ENCODE data around the gene PPIC. TPM values are rescaled to one million over a fixed set of nuclear protein-coding genes. Genes with fewer than 3 reads are reported as not detected.

The PPIC gene
- total RNA-seq, 2 donors from 2014 or later: 11.5 to 20.9 TPM

- DNase-seq (ENCODE audit: low spot score): no peak
- Histone ChIP-seq H3K4me3 (no peak overlapping the region), H3K9me3 (no peaks in the 10 kb centered on the region), H3K27me3 (replicated peaks; ENCODE audit: insufficient read depth) (no peaks in the 10 kb centered on the region), H3K4me1 (replicated peaks) (no peaks in the 10 kb centered on the region), H3K27ac (no peak overlapping the region), H3K36me3 (no peaks in the 10 kb centered on the region)
- intact Hi-C loops (cut with DNase I): no loop called here
- 93% methylated on average over 1 of the region's 1 CpG for WGBS
- no peak for TF ChIP-seq POLR2A (IDR thresholded peaks at IDR 0.05)
- TF ChIP-seq POLR2AphosphoS5 (IDR thresholded peaks at IDR 0.05): no peak
- TF ChIP-seq, protein P1, sequence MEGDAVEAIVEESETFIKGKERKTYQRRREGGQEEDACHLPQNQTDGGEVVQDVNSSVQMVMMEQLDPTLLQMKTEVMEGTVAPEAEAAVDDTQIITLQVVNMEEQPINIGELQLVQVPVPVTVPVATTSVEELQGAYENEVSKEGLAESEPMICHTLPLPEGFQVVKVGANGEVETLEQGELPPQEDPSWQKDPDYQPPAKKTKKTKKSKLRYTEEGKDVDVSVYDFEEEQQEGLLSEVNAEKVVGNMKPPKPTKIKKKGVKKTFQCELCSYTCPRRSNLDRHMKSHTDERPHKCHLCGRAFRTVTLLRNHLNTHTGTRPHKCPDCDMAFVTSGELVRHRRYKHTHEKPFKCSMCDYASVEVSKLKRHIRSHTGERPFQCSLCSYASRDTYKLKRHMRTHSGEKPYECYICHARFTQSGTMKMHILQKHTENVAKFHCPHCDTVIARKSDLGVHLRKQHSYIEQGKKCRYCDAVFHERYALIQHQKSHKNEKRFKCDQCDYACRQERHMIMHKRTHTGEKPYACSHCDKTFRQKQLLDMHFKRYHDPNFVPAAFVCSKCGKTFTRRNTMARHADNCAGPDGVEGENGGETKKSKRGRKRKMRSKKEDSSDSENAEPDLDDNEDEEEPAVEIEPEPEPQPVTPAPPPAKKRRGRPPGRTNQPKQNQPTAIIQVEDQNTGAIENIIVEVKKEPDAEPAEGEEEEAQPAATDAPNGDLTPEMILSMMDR (IDR thresholded peaks at IDR 0.05): no peak
These were observed 35.8 kb downstream of the PPIC start for GRCh38 chr5:123000731-123001130.

DNA sequence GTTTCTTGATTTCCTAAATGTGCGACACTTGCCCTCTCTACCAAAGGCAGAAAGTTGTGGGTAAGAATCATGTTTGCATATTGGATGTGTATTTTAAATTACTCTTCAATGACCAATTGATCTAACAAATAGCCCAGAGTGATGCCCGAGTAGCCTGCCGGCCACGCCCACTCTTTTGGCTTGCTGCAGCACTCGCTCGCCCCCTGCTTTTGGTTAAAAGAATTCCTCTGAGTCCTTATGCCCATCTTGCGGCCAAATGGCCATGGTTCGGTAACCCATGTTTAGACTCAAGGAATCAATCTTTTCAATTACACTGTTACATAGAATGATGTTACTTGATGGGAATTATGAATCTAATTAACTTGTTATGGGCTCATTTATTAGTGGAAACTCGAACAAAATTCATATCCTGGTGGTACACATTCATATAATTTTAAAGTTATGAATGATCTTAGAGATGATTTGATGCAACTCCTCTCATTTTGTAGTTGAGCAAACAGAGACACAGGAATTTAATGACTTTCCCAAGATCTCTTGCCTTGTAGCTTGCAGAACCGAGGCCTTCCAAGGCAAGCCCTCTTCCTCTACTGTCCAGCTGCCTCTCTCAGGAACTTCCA, 36.5 kb downstream of the PPIC start:
- DNase-seq (ENCODE audit: low spot score): no peak
- intact Hi-C loops (cut with DNase I): no loop called here
- H3K36me3 ChIP-seq: no peaks in the 10 kb centered on the region
- H3K27me3 ChIP-seq (replicated peaks; ENCODE audit: insufficient read depth): no peaks in the 10 kb centered on the region
- H3K4me3 ChIP-seq: no peak overlapping the region
- WGBS: 70% methylated on average over 10 of the region's 10 CpGs
- no peak for TF ChIP-seq POLR2A (IDR thresholded peaks at IDR 0.05)
- H3K9me3 ChIP-seq: no peaks in the 10 kb centered on the region
- H3K27ac ChIP-seq: no peak overlapping the region
- no peaks in the 10 kb centered on the region for H3K4me1 ChIP-seq (replicated peaks)

DNA sequence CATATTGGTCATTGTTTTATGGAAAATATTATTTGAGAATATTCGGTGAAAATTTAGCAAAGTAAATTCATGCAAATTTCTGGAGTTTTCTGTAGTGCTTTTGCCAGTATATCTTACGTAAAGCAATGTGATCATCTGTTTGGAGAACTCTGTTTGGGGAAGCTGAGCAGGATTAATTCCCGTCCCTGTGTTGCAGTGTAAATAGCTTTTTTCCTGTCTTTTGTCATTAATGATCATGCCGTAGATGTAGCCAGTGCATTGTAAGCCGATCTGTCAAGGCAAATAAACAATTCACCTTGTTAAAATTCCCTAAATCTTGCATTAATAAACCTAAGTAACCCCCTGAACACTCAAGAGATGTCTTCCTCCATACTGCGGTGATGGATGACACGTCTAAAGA, 39.2 kb downstream of the PPIC start:
- TF ChIP-seq POLR2A (IDR thresholded peaks at IDR 0.05) (no peak), POLR2AphosphoS5 (IDR thresholded peaks at IDR 0.05) (no peak)
- TF ChIP-seq, protein P1 (IDR thresholded peaks at IDR 0.05): no peak
- H3K4me3 ChIP-seq: no peak overlapping the region
- no peaks in the 10 kb centered on the region for H3K36me3 ChIP-seq
- H3K27ac ChIP-seq: no peak overlapping the region
- intact Hi-C loops (cut with DNase I): no loop called here
- no peak for DNase-seq (ENCODE audit: low spot score)
- H3K27me3 ChIP-seq (replicated peaks; ENCODE audit: insufficient read depth): no peaks in the 10 kb centered on the region
- no peaks in the 10 kb centered on the region for H3K9me3 ChIP-seq
- no peaks in the 10 kb centered on the region for H3K4me1 ChIP-seq (replicated peaks)
- 50% methylated on average over 7 of the region's 7 CpGs for WGBS

DNA sequence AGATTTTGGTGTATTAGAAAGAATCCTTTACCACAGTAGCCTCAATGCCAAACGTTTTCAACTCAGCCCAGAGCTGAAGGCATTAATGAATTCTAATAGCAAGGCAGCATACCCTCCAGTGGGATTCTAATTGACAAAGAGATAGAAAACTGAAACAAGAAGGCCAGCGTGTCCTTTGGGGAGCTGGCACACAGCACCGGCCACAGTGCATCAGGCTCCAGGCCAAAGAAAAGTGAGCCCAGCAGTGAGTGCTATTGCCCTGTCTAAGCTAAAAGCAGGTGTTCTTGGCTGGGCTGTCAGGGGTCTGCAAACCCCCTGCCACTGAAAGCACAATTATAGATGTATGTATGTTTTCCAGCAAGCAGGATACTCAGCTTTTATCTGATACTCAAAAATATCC, 40.4 kb downstream of the PPIC start:
- Histone ChIP-seq H3K9me3 (no peaks in the 10 kb centered on the region), H3K36me3 (no peaks in the 10 kb centered on the region), H3K4me1 (replicated peaks) (no peaks in the 10 kb centered on the region), H3K4me3 (no peak overlapping the region), H3K27ac (no peak overlapping the region), H3K27me3 (replicated peaks; ENCODE audit: insufficient read depth) (no peaks in the 10 kb centered on the region)
- DNase-seq (ENCODE audit: low spot score): no peak
- intact Hi-C loops (cut with DNase I): no loop called here
- TF ChIP-seq, protein P1 (IDR thresholded peaks at IDR 0.05): no peak
- TF ChIP-seq POLR2AphosphoS5 (IDR thresholded peaks at IDR 0.05) (no peak), POLR2A (IDR thresholded peaks at IDR 0.05) (no peak)
- WGBS: 76% methylated on average over 3 of the region's 3 CpGs

GRCh38 chr5:122985954-122986721, 50.4 kb downstream of the PPIC start:
- no peaks in the 10 kb centered on the region for H3K36me3 ChIP-seq
- H3K27ac ChIP-seq: no peak overlapping the region
- intact Hi-C loops (cut with DNase I): no loop called here
- no peak for DNase-seq (ENCODE audit: low spot score)
- WGBS: 99% methylated on average over 2 of the region's 2 CpGs
- H3K4me1 ChIP-seq (replicated peaks): no peaks in the 10 kb centered on the region
- TF ChIP-seq POLR2AphosphoS5 (IDR thresholded peaks at IDR 0.05) (no peak), POLR2A (IDR thresholded peaks at IDR 0.05) (no peak)
- TF ChIP-seq, protein P1 (IDR thresholded peaks at IDR 0.05): no peak
- H3K9me3 ChIP-seq: no peaks in the 10 kb centered on the region
- no peaks in the 10 kb centered on the region for H3K27me3 ChIP-seq (replicated peaks; ENCODE audit: insufficient read depth)
- no peak overlapping the region for H3K4me3 ChIP-seq

All from prostate gland (tissue), 2 donors.